WI38 (cell line): ENCODE results near the gene IZUMO4.

ENCODE experiments used
- H3K4me3 ChIP-seq: 2 replicates; pipeline ENCODE4 v1.5.1; 2011; ENCODE audit warnings: low read depth, mild to moderate bottlenecking, control low read depth, low read length
- CTCF ChIP-seq: IDR thresholded peaks from 2 replicates; pipeline ENCODE4 v1.5.1; 2012; ENCODE audit warnings: low read depth, mild to moderate bottlenecking, control low read depth, low read length

Gene IZUMO4

DNA sequence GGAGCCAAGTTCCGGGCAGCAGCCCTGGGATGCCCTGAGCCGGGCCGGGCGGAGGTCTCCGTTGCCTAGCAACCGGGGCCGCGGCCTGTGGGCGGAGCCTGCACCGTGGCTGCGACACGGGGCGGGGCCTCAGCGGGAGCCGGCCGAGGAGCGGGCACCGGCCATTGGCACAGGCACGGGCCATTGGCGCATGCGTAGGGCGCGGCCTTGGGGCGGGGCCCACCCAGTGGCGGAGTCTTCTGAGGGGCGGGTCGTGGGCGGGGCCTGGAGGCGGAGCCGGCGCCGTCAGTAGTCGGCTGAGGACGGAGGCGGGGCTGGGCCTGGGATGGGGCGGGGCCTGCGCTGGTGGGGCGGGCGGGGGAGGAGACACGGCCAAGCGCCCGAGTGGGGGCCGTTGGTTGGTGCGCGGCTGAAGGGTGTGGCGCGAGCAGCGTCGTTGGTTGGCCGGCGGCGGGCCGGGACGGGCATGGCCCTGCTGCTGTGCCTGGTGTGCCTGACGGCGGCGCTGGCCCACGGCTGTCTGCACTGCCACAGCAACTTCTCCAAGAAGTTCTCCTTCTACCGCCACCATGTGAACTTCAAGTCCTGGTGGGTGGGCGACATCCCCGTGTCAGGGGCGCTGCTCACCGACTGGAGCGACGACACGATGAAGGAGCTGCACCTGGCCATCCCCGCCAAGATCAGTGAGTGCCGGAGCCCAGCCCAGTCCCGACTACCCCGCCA is at the start of gene IZUMO4:
IZUMO4 (plus strand) TSS at position 436 of the 723 bp plus-strand sequence; CDS start at position 467, 31 bp downstream.
- TF ChIP-seq CTCF = peak; percentile 7; the same call in 1 of the 2 replicates
- H3K4me3 ChIP-seq = peak within 1 kb of the TSS; percentile 69

DNA sequence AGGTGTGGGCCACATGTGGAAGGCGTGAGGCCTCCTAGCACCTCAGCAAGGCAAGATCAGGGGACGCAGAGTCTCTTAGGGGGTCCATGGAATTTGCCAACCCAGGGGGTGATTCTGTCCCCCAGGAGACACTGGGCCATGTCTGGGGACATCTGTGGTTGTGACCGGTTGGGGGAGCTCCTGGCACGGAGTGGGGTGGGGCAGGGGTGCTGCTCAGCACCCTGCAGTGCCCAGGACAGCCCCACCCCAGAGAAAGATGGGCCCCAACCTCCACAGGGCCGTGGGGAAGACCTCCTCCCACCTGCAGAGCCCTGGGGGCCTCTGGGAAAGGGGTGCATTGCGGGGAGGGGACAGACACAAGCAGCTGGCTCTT is 49.7 kb upstream of the IZUMO4 start:
- H3K4me3 ChIP-seq = no peak overlapping the region
- TF ChIP-seq CTCF = no peak

GRCh38 chr19:2047449-2048103 is 49.1 kb upstream of the IZUMO4 start:
- no peak for TF ChIP-seq CTCF
- H3K4me3 ChIP-seq = no peak overlapping the region

DNA sequence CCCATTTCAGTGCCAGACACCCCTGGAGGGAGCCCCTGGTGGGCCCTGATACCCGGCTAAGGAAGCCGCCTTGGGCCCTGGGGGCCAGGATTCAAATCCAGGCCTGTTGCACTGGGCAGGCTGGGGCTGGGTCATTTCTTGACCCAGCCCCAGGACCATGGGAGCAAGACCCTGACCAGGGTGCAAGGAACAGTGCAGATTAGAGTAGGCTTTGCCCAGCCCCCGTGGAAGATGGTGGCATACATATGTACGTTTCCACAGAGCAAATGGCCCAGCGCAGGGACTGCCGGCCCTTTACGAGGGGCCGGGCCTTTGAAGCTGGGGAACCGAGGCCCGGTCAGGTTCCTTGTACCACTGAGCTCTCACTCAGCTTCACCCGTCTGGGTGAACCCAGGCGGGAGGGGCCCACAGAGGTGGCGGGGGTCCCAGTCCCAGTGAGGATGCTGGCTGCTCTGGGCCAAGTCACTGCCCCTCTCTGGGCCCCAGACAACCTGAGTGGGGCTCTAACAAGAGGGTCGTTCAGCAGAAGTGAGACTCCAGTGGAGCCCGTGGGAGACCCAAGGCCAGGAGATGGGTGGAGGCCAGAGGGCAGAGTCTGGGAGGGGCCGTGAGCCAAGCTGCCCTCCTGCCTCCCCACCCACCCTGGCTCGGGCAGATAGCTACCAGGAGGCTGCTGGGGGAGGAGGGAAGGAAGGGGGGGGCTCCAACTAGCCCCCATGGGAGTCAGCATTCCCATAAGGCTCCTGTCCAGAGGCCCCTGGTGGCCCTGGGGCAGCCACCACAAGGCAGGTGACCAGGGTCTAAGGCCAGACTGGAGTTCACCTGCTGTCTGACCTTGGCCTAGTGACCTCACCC is 48.4 kb upstream of the IZUMO4 start:
- no peak overlapping the region for H3K4me3 ChIP-seq
- no peak for TF ChIP-seq CTCF

DNA sequence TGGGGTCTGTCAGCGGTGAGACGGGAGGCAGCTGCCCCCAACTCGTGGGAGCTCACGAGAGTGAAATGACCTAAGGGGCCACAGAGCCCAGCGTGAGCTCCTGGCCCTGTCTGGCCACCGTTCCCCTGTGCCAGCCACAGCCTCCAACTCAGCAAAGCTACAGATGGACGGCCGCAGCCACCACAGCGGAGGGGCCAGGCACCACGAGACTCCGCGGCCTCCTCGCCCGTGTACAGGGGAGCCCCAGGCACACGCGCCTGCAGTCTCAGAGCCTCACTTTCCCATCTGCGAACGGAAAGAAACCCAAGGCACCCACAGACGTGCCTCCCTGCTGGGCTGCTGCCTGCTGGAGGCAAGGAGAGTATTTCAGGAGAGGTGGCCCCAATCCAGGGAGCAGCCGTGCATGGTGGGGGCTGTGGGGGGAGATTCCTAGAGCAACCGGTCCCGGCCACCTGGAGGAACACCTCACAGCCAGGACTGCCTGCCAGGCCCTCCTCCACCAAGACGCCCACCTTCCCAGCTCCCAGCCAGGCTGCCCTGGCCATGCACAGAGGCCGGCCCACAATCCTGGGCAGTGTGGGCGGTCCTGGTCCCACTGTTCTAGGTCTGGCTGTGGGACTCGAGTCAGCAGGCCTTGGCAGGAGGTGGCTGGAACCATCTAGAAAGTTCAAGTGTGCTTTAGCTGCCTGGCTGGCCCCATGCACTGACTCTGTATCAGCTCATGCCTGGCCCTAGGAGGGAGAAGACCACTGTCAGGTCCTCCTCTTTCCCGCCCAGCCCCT is 47.6 kb upstream of the IZUMO4 start:
- no peak for TF ChIP-seq CTCF
- H3K4me3 ChIP-seq = peak overlapping the region; percentile 84

- no peak for TF ChIP-seq CTCF
- H3K4me3 ChIP-seq = peak overlapping the region; percentile 84
These were observed 46.9 kb upstream of the IZUMO4 start for GRCh38 chr19:2049741-2050348.
